ENCODE measurements around the gene TMOD1. TPM values are rescaled to one million over a fixed set of nuclear protein-coding genes. Genes with fewer than 3 reads are reported as not detected.

The TMOD1 gene
- total and polyA plus RNA-seq, 2 experiments from 2014 or later = 0.69 to 4.5 TPM

DNA sequence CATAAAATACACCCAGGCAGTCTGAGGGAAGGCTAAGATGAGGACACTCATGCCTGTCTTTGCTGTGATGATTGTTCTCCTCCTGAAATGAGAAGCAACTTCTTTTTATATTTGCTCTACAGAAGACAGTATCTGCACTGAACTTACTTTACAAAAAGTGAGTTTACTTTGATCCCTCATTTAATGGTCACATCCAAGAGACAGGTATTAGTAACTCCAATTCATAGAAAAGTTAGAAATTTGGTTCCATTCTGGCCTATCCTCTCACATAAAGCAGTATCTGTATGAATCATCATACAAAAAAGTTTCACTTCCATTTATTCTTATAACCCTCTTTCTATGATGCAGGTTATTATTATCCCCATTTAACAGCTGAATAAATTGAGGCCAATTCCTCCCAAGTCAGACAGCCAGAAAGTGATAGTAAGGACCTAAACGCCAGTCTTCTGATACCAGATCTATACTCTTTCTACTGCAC is 116.5 kb downstream of the TMOD1 start:
- Histone ChIP-seq H3F3A (replicated peaks; ENCODE audit: low read depth) (no peaks in the 10 kb centered on the region), H3K4me3 (no peak overlapping the region), H3K27ac (ENCODE audit: low read depth) (no peak overlapping the region), H3K9me2 (ENCODE audit: insufficient read depth) (no peaks in the 10 kb centered on the region), H3K4me2 (no peak overlapping the region), H2AFZ (no peak overlapping the region), H3K27me3 (ENCODE audit: insufficient read depth) (no peaks in the 10 kb centered on the region), H3K4me1 (ENCODE audit: insufficient read depth) (no peaks in the 10 kb centered on the region), H3K36me3 (ENCODE audit: insufficient read depth) (peaks cover 11% of the 10 kb centered on the region; the same call in 1 of the 2 replicates), H3K79me2 (replicated peaks; ENCODE audit: insufficient read depth) (no peaks in the 10 kb centered on the region), H4K20me1 (replicated peaks; ENCODE audit: insufficient read depth) (no peaks in the 10 kb centered on the region; the same call in 1 of the 2 replicates)
- Mint-ChIP-seq H3K27me3 (ENCODE audit: insufficient read depth, low read depth, poor library complexity) (no peaks in the 10 kb centered on the region), H3K27ac (no peak overlapping the region), H3K4me3 (no peak overlapping the region), H3K9me3 (peaks cover 34% of the 10 kb centered on the region), H3K4me1 (peaks cover 6% of the 10 kb centered on the region; the same call in 2 of the 3 replicates), H3K36me3 (ENCODE audit: low read depth) (peaks cover 56% of the 10 kb centered on the region)
- DNase-seq (ENCODE audit: low spot score) (no peak), ATAC-seq (no peak)
- no peak for TF ChIP-seq ZNF331 (CRISPR knock-in tag; IDR thresholded peaks at IDR 0.05; ENCODE audit: low read depth)
- no peak for TF ChIP-seq STAT1 (IDR thresholded peaks at IDR 0.05; ENCODE audit: unreplicated experiment)
- TF ChIP-seq, protein P1, sequence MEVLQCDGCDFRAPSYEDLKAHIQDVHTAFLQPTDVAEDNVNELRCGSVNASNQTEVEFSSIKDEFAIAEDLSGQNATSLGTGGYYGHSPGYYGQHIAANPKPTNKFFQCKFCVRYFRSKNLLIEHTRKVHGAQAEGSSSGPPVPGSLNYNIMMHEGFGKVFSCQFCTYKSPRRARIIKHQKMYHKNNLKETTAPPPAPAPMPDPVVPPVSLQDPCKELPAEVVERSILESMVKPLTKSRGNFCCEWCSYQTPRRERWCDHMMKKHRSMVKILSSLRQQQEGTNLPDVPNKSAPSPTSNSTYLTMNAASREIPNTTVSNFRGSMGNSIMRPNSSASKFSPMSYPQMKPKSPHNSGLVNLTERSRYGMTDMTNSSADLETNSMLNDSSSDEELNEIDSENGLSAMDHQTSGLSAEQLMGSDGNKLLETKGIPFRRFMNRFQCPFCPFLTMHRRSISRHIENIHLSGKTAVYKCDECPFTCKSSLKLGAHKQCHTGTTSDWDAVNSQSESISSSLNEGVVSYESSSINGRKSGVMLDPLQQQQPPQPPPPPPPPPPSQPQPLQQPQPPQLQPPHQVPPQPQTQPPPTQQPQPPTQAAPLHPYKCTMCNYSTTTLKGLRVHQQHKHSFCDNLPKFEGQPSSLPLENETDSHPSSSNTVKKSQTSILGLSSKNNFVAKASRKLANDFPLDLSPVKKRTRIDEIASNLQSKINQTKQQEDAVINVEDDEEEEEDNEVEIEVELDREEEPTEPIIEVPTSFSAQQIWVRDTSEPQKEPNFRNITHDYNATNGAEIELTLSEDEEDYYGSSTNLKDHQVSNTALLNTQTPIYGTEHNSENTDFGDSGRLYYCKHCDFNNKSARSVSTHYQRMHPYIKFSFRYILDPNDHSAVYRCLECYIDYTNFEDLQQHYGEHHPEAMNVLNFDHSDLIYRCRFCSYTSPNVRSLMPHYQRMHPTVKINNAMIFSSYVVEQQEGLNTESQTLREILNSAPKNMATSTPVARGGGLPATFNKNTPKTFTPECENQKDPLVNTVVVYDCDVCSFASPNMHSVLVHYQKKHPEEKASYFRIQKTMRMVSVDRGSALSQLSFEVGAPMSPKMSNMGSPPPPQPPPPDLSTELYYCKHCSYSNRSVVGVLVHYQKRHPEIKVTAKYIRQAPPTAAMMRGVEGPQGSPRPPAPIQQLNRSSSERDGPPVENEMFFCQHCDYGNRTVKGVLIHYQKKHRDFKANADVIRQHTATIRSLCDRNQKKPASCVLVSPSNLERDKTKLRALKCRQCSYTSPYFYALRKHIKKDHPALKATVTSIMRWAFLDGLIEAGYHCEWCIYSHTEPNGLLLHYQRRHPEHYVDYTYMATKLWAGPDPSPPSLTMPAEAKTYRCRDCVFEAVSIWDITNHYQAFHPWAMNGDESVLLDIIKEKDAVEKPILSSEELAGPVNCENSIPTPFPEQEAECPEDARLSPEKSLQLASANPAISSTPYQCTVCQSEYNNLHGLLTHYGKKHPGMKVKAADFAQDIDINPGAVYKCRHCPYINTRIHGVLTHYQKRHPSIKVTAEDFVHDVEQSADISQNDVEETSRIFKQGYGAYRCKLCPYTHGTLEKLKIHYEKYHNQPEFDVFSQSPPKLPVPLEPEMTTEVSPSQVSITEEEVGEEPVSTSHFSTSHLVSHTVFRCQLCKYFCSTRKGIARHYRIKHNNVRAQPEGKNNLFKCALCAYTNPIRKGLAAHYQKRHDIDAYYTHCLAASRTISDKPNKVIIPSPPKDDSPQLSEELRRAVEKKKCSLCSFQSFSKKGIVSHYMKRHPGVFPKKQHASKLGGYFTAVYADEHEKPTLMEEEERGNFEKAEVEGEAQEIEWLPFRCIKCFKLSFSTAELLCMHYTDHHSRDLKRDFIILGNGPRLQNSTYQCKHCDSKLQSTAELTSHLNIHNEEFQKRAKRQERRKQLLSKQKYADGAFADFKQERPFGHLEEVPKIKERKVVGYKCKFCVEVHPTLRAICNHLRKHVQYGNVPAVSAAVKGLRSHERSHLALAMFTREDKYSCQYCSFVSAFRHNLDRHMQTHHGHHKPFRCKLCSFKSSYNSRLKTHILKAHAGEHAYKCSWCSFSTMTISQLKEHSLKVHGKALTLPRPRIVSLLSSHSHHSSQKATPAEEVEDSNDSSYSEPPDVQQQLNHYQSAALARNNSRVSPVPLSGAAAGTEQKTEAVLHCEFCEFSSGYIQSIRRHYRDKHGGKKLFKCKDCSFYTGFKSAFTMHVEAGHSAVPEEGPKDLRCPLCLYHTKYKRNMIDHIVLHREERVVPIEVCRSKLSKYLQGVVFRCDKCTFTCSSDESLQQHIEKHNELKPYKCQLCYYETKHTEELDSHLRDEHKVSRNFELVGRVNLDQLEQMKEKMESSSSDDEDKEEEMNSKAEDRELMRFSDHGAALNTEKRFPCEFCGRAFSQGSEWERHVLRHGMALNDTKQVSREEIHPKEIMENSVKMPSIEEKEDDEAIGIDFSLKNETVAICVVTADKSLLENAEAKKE (CRISPR knock-in tag; IDR thresholded peaks at IDR 0.05) = no peak
- no peak for TF ChIP-seq ETS1 (IDR thresholded peaks at IDR 0.05)
- no peak for TF ChIP-seq EZH2phosphoT487 (IDR thresholded peaks at IDR 0.05; ENCODE audit: unreplicated experiment)
- TF ChIP-seq EZH2 (IDR thresholded peaks at IDR 0.05; ENCODE audit: low read depth, unreplicated experiment) = no peak
- no peak for TF ChIP-seq NANOG (IDR thresholded peaks at IDR 0.05; ENCODE audit: borderline replicate concordance)
- no peak for TF ChIP-seq CREB1 (CRISPR knock-in tag; IDR thresholded peaks at IDR 0.05; ENCODE audit: low read depth)
- no peak for TF ChIP-seq POLR2AphosphoS5 (IDR thresholded peaks at IDR 0.05; ENCODE audit: low read depth)
- no peak for TF ChIP-seq ZNF114 (CRISPR knock-in tag; IDR thresholded peaks at IDR 0.05)
- no peak for TF ChIP-seq JUNB (IDR thresholded peaks at IDR 0.05; ENCODE audit: unreplicated experiment)
- TF ChIP-seq, protein P2, sequence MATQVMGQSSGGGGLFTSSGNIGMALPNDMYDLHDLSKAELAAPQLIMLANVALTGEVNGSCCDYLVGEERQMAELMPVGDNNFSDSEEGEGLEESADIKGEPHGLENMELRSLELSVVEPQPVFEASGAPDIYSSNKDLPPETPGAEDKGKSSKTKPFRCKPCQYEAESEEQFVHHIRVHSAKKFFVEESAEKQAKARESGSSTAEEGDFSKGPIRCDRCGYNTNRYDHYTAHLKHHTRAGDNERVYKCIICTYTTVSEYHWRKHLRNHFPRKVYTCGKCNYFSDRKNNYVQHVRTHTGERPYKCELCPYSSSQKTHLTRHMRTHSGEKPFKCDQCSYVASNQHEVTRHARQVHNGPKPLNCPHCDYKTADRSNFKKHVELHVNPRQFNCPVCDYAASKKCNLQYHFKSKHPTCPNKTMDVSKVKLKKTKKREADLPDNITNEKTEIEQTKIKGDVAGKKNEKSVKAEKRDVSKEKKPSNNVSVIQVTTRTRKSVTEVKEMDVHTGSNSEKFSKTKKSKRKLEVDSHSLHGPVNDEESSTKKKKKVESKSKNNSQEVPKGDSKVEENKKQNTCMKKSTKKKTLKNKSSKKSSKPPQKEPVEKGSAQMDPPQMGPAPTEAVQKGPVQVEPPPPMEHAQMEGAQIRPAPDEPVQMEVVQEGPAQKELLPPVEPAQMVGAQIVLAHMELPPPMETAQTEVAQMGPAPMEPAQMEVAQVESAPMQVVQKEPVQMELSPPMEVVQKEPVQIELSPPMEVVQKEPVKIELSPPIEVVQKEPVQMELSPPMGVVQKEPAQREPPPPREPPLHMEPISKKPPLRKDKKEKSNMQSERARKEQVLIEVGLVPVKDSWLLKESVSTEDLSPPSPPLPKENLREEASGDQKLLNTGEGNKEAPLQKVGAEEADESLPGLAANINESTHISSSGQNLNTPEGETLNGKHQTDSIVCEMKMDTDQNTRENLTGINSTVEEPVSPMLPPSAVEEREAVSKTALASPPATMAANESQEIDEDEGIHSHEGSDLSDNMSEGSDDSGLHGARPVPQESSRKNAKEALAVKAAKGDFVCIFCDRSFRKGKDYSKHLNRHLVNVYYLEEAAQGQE (IDR thresholded peaks at IDR 0.05; ENCODE audit: unreplicated experiment) = no peak
- no peak for TF ChIP-seq CTCF (conservative IDR thresholded peaks at IDR 0.05; ENCODE audit: low read depth in 2 of 2)

Data from GM23338 (cell line).